Loucy (cell line): ENCODE data around the gene TXNDC17.

ENCODE experiments used
- EZH2phosphoT487 ChIP-seq: fragments of 200-600 bp; IDR thresholded peaks from 2 replicates; pipeline ENCODE4 v1.6.1; 2018; ENCODE audit warnings: antibody characterized with exemption, mild to moderate bottlenecking, moderate library complexity, borderline replicate concordance
- TF ChIP-seq, protein P1 (sequence below): fragments of 200-600 bp; sonication (generic); conservative IDR thresholded peaks from 2 replicates; pipeline ENCODE4 v1.5.1; 2014; ENCODE audit warnings: mild to moderate bottlenecking, antibody characterized with exemption, low read length

DNA sequence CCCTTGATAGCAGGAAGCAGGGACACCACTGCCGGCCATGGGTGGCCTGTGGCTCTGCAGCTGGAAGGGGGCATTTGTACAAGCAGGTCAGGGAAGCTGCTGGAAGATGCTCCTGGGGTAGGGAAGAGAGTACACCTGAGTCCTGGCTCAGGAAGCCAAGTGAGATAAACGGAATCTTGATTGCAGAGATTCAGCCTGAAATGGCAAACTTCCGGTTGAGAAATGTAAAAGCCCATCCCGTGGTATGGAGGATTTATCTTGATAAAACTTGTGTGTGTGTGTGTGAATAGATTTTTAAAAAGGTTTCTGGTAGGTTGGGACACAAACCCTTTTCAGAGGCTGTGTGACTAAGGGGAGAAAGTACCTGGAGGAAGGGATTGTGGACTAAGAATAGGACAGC is 40.3 kb downstream of the TXNDC17 start:
- TF ChIP-seq, protein P1, sequence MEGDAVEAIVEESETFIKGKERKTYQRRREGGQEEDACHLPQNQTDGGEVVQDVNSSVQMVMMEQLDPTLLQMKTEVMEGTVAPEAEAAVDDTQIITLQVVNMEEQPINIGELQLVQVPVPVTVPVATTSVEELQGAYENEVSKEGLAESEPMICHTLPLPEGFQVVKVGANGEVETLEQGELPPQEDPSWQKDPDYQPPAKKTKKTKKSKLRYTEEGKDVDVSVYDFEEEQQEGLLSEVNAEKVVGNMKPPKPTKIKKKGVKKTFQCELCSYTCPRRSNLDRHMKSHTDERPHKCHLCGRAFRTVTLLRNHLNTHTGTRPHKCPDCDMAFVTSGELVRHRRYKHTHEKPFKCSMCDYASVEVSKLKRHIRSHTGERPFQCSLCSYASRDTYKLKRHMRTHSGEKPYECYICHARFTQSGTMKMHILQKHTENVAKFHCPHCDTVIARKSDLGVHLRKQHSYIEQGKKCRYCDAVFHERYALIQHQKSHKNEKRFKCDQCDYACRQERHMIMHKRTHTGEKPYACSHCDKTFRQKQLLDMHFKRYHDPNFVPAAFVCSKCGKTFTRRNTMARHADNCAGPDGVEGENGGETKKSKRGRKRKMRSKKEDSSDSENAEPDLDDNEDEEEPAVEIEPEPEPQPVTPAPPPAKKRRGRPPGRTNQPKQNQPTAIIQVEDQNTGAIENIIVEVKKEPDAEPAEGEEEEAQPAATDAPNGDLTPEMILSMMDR = no peak
- no peak for TF ChIP-seq EZH2phosphoT487
